Peyer's patch (tissue), 4 donors: ENCODE results near the gene RAB27B. TPM values are rescaled to one million over a fixed set of nuclear protein-coding genes. Genes with fewer than 3 reads are reported as not detected.

ENCODE experiments used
- DNase-seq, 3 donors: peaks; one replicate each; pipeline ENCODE4 v3.0.0-alpha.2; 2017 to 2019
- H3K27ac ChIP-seq, 4 donors: fragments of 200-600 bp; sonication (generic); one replicate each; pipeline ENCODE4 v1.5.1; 2016 to 2019
- H3K27me3 ChIP-seq, 2 donors: fragments of 200-600 bp; sonication (generic); one replicate each; pipeline ENCODE4 v1.5.1; 2019
- H3K36me3 ChIP-seq, 3 donors: fragments of 200-600 bp; sonication (generic); one replicate each; pipeline ENCODE4 v1.5.1; 2016 to 2019
- H3K4me1 ChIP-seq, 4 donors: fragments of 200-600 bp; sonication (generic); one replicate each; pipeline ENCODE4 v1.5.1; 2016 to 2019
- H3K4me3 ChIP-seq, 4 donors: fragments of 200-600 bp; sonication (generic); 1 replicate in 3 of 4; 2 replicates in 1 of 4; pipeline ENCODE4 v1.5.1; 2016 to 2019; ENCODE audit warnings: mild to moderate bottlenecking in 1 of 4
- H3K9me3 ChIP-seq, 4 donors: fragments of 200-600 bp; sonication (generic); one replicate each; pipeline ENCODE4 v1.5.1; 2016 to 2019; ENCODE audit warnings: mild to moderate bottlenecking in 1 of 4
- CTCF ChIP-seq, 6 experiments: fragments of 450-650 bp in 4 of 6; fragments of 200-600 bp in 2 of 6; sonication (generic) in 1 of 6; IDR thresholded peaks; one replicate each; pipeline ENCODE4 v1.5.1; 2017 to 2019; ENCODE audit warnings: antibody characterized with exemption in 6 of 6, mild to moderate bottlenecking in 3 of 6, moderate library complexity in 1 of 6
- POLR2A ChIP-seq, 2 donors: fragments of 450-650 bp; IDR thresholded peaks; one replicate each; pipeline ENCODE4 v1.5.1; 2017; ENCODE audit warnings: antibody characterized with exemption in 2 of 2, mild to moderate bottlenecking in 2 of 2, moderate library complexity in 2 of 2
- total RNA-seq, 4 donors: library from RNA; depleted of rRNA; stranded (reverse); fragments of >200 nt; gene quantifications; one replicate each; pipeline ENCODE4 v1.1.0, GENCODE V29; 2016

The RAB27B gene
- total RNA-seq, 4 donors from 2014 or later = 2.5 to 7.1 (median 4.7) TPM

GRCh38 chr18:54878659-54879358, 50.5 kb downstream of the RAB27B start:
- H3K4me3 ChIP-seq = no peak overlapping the region
- peaks cover 0 to 3% (median 0%) of the 10 kb centered on the region in 4 donors for H3K4me1 ChIP-seq
- no peak overlapping the region for H3K27ac ChIP-seq
- H3K9me3 ChIP-seq = no peaks in the 10 kb centered on the region
- no peak for DNase-seq
- TF ChIP-seq CTCF (IDR thresholded peaks at IDR 0.05) (no peak), POLR2A (IDR thresholded peaks at IDR 0.05) (no peak)
- H3K27me3 ChIP-seq = no peaks in the 10 kb centered on the region
- H3K36me3 ChIP-seq = no peaks in the 10 kb centered on the region

GRCh38 chr18:54879691-54880090, 51.4 kb downstream of the RAB27B start:
- H3K27ac ChIP-seq = no peak overlapping the region
- no peak for DNase-seq
- TF ChIP-seq CTCF (IDR thresholded peaks at IDR 0.05) (no peak), POLR2A (IDR thresholded peaks at IDR 0.05) (no peak)
- no peaks in the 10 kb centered on the region for H3K9me3 ChIP-seq
- H3K27me3 ChIP-seq = no peaks in the 10 kb centered on the region
- H3K36me3 ChIP-seq = no peaks in the 10 kb centered on the region
- no peaks in the 10 kb centered on the region for H3K4me1 ChIP-seq
- no peak overlapping the region for H3K4me3 ChIP-seq

- Histone ChIP-seq H3K4me1 (no peaks in the 10 kb centered on the region), H3K27ac (no peak overlapping the region), H3K9me3 (no peaks in the 10 kb centered on the region), H3K27me3 (no peaks in the 10 kb centered on the region), H3K4me3 (no peak overlapping the region), H3K36me3 (no peaks in the 10 kb centered on the region)
- TF ChIP-seq POLR2A (IDR thresholded peaks at IDR 0.05) (no peak), CTCF (IDR thresholded peaks at IDR 0.05) (no peak)
- DNase-seq = no peak
These were observed 52.3 kb downstream of the RAB27B start for GRCh38 chr18:54880395-54881105.

DNA sequence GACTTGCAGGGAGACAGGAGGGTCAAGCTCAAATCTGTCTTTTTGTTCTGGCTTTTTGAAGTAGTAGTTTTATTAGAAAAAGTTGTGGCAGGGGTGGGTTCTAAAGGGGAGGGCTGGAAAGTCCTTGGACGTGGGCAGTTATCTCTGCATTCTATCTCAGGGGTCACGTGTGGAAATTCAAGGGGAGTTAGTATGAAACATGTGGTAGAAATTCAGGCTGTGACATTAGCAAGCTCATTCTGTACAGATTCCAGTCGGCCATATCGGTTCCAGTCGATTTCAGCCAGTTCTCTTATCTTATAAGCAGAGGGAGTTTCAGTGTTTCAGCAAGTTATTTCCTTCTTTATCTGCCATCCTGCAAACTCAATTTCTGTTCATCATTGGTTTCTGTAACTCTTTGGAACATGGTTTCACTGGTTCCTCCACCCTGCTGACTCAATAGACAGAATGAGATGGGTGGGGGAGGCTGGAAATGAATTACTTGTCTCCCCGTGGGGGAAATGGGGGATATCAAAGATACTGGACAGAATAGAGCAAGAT, 53.0 kb downstream of the RAB27B start:
- TF ChIP-seq POLR2A (IDR thresholded peaks at IDR 0.05) (no peak), CTCF (IDR thresholded peaks at IDR 0.05) (no peak)
- no peaks in the 10 kb centered on the region for H3K36me3 ChIP-seq
- no peak for DNase-seq
- no peaks in the 10 kb centered on the region for H3K9me3 ChIP-seq
- no peaks in the 10 kb centered on the region for H3K27me3 ChIP-seq
- H3K27ac ChIP-seq = no peak overlapping the region
- H3K4me1 ChIP-seq = no peaks in the 10 kb centered on the region
- H3K4me3 ChIP-seq = no peak overlapping the region

DNA sequence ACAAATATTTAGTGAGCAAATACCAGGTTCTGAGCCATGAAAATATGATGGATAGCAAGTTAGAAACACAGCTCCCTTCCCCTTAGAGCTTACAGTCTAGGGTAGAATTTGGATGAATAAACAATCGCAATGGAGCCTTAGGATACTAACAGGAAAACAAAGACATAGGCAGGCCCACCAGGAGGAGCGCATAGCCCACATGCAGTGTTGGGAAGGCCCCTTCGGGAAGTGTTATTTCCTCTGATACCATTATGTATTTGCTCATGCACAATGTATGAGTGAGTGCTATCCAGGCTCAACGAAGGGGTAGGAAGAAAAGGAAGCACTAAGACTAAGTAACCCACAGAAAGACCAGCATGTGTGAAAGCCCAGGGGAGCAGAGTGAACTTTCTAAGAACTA, 54.0 kb downstream of the RAB27B start:
- no peaks in the 10 kb centered on the region for H3K36me3 ChIP-seq
- H3K4me1 ChIP-seq = no peaks in the 10 kb centered on the region
- no peak overlapping the region for H3K4me3 ChIP-seq
- no peak overlapping the region for H3K27ac ChIP-seq
- H3K27me3 ChIP-seq = no peaks in the 10 kb centered on the region
- TF ChIP-seq CTCF (IDR thresholded peaks at IDR 0.05) = no peak
- TF ChIP-seq POLR2A (IDR thresholded peaks at IDR 0.05) = no peak
- DNase-seq = no peak
- H3K9me3 ChIP-seq = no peaks in the 10 kb centered on the region
